Measurements from ENCODE around the gene PPFIBP2.

PPFIBP2 gene

DNA sequence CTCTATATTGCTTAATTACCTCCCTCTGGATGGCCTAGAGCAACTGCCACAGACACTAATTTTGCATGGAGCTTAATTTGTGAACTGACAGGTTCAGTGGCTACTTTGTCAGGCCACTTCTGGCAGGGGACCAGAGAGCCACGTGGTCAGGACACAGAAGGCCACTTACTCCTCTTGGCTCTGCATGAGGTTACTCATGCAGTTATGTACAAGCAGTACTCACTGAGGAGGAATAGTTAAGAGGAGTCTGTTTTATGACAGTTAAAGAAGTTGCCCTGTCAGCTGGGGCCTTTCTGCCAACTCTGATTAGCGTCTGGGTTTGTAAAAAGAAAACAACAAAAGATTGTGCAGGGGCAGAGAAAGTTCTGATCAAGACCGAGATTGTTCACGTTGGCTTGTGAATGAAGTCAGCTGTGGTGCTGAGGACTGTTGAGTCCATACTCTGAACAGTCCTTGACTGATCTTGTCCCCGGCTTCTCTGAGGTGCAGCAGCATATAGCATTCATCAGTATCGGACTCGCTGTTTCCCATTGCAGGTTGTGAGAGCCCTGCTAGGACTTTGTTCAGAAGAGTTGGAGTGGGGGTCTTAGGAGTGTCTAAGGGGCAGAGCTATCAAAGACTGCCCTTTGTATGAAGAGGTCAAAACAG, 41.4 kb downstream of the PPFIBP2 start:
- peak; percentile 53 for DNase-seq

DNA sequence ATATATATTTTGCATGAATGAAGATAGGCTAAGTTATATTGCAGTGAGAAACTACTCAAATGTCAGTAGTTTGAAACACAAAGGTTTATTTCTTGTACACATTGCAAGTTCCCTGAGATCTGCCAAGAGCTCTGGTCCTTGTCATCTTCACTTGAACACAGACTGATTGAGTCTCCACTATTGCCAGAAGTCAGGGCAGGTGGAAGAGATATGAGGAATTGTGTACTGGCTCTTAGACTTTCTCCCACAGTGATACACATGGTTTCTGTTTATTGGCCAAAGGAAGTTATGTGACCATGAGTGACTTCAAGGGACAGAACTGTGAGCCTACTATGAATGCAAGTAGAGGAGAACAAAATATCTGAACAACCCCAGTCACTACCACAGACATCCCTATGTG, 44.2 kb downstream of the PPFIBP2 start:
- DNase-seq, result no peak

GRCh38 chr11:7559398-7560283, 45.8 kb downstream of the PPFIBP2 start:
- no peak for DNase-seq

DNA sequence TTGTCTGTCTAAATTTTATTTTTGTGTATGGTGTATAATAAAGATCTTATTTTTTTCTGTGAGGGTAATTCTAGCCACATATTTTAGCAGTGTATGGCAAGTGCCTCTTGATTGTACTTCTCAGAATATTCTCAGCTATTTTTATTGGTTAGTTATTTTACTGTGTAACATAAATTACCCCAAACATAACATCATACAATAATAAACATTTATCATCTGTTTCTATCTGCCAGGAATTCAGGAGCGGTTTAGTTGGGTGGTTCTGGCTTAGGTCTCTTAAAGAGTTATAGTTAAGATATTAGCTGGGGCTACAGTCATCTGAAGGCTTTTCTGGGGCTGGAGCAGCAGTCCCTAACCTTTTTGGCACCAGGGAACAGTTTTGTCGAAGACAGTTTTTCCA, 47.8 kb downstream of the PPFIBP2 start:
- no peak for DNase-seq

- DNase-seq, result no peak
Measured at GRCh38 chr11:7563281-7563680, 49.5 kb downstream of the PPFIBP2 start.

GRCh38 chr11:7564803-7565202, 51.0 kb downstream of the PPFIBP2 start:
- no peak for DNase-seq

DNA sequence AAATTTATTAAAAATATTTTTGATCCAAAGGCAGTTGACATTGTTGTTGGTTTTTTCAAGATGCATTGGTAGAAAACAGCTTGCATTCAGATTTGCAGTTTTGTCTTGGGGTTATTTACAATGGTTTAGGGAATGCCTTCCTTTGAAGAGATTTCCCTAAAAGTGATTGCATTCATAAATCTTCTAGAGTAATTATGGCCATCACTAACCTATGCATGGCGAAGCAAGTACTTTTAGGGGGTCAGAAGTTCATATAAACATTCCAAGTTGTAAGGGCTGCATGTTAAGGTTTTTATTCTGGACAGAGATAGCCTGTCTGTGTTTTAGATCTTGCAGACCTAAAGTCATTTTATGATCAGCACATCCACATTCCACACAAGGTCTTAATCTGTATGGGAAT, 53.5 kb downstream of the PPFIBP2 start:
- DNase-seq, result no peak

DNA sequence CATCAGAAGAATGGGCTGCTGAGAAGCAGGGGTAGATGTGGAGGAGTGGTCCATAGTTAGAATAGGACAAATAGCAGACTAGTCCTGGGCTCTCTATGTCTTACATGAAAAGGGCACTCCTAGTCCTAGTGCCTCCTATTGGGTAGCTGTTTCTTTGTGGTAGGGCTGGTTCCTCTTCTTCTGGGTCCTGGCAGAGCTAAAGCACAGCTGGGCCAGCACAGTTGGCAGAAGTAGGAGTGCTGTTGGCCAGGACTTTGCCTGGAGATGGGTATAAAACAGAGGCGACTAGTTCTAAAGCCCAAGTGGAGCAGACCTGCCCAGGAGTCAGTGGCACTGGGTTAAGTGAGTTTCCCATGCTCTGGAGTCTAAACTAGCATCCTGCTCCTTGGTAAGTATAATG, 55.2 kb downstream of the PPFIBP2 start:
- DNase-seq, result no peak

DNA sequence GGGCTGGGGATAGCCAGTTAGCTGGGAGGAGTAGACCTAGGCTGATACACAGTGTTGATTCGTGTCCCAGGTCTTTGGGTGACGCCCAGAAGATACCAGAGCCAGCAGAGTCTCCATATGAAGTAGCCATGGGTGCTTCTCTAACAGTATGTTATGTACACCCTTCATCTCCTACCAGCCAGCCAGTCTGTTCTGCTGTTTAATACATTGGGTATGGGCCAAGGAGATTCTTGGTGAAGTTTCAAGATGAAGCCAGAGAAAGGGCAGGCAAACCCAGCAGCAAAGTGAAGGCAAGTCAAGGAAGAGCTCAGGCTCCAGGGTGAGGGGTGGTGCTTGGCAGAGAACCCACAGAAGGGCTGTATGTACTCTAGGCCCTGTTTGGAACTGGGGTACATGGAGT, 56.4 kb downstream of the PPFIBP2 start:
- no peak for DNase-seq

DNA sequence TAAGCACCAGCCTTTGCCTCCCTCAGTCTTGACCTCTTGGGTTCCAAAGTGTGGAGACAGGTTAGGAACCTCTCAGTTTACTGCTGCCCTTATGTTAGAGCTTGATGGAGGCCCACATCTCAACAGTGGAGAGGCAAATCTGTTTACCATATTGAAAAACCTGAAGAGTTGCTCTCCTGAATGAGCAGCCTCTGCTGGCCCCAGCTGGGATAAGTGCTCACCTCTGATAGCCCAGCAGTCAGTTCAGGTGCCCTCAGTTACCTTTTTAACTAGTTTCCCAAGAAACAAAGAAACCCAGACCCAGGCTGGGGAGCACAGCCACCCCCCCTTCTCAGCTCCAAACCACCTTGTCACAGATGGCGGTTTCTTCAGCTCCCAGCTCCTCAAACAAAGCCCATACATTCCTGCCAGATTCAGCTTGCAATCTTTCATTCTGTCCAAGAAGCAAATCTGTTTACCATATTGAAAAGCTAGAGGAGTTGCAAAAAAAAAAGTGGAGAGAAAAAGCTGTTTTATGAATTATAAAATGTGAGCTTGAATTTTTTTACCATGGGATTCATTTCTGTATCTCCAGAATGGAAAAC, 57.2 kb downstream of the PPFIBP2 start:
- no peak for DNase-seq

DNA sequence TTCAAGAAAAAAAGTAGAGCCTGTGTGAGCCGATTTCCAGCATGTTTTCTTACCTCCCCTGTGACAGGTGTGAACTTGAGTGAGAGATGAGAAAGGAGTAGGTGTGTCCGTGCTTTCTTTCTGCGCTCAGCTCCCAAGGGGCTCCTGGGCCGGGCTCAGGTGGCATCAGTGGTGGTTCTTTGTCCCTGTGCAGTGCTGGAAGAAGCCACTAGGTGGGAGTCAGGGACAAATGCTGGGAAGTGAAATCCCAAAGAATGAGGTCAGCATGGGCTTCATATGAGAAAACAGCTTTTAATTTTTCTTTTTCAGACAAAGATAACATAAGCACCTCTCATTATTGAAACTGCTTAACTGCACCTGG, 57.8 kb downstream of the PPFIBP2 start:
- DNase-seq, result peak; percentile 87

DNA sequence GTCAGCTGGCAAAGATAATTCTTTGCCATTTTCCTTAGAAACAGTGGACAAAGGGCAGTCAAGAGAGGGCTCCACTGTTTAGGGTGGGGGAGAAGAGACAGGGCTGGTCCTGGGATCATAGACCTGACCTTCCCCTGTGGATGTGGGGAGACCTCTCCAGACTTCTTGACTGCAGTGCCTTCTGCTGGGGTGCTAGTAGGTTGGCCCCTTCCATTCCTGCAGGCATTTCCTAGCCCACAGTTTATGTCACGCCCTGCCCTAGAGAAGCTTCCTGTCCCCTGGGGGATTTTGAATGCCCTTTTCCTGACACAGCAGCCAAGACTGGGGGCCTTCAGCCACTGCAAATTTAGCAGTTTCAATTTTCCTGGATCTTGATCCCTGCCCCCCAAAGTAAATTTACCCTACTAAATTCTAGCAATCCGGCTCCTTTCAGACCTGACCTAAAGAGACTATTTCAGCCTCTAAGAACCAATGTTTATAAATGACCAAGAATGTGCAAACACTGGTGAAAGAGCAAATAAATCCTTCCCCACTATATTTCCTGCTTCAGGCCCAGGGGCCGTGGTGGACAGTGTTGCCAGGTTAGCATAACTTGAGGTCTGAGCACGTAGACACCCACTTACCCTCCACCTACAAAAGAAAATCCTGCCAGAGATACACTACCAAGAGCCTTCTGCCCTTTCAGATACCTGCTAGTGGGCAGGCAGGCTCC, 58.4 kb downstream of the PPFIBP2 start:
- no peak for DNase-seq

DNA sequence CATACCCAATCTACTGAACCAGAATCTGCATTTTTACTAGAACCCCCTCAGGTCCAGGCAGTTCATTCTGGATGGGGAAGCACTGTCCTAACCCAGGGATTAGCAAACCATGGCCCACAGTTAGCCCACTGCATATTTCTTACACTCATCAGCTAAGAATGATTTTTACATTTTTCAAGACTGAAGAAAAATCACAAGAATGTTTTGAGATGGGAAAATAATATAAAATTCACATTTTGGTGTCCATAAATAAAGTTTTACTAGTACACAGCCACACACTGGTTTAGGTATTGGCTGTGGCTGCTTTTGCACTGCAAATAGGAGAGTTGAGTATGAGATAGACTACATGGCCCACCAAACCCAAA, 59.4 kb downstream of the PPFIBP2 start:
- DNase-seq, result no peak

DNA sequence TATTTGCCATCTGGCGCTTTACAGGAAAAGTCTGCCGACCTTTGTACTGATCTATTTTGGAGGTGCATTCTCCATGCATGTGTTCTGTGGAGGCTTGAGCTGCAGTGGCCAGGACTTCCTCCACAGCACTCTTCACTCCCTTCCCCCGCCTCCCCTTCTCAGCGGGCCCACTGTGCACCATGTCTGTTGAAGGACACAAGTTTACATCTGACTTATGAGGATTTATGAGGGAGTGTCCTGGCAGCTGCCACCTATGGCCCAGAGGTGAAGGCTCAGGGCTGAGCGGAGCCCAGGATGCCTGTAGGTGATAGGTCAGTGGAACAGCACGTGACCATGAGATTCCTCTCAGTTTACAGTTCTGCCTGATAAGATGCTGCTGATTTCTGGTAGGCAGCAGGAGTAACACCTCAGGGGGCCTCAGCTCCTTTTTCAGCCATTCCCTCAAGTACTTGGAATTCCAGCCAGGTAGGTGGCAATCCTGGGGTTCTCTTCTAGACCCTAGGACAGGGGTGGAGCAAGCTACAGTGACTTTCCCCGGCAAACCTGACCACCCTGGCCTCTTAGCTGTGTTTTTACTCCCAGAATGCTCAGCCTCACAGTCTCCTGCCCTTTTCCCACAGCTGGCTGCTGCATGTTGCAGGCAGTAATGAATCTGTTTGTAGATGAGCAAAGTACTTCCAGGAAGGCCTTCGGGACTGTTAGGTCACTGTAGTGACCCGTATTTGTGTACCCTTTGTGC, 59.9 kb downstream of the PPFIBP2 start:
- peak; percentile 69 for DNase-seq

- DNase-seq, result no peak
Measured at GRCh38 chr11:7574491-7575130, 60.8 kb downstream of the PPFIBP2 start.

GRCh38 chr11:7575841-7576725, 62.3 kb downstream of the PPFIBP2 start:
- peak; percentile 86 for DNase-seq

- DNase-seq, result peak; percentile 79
Measured at GRCh38 chr11:7576726-7577290, 63.0 kb downstream of the PPFIBP2 start.

DNA sequence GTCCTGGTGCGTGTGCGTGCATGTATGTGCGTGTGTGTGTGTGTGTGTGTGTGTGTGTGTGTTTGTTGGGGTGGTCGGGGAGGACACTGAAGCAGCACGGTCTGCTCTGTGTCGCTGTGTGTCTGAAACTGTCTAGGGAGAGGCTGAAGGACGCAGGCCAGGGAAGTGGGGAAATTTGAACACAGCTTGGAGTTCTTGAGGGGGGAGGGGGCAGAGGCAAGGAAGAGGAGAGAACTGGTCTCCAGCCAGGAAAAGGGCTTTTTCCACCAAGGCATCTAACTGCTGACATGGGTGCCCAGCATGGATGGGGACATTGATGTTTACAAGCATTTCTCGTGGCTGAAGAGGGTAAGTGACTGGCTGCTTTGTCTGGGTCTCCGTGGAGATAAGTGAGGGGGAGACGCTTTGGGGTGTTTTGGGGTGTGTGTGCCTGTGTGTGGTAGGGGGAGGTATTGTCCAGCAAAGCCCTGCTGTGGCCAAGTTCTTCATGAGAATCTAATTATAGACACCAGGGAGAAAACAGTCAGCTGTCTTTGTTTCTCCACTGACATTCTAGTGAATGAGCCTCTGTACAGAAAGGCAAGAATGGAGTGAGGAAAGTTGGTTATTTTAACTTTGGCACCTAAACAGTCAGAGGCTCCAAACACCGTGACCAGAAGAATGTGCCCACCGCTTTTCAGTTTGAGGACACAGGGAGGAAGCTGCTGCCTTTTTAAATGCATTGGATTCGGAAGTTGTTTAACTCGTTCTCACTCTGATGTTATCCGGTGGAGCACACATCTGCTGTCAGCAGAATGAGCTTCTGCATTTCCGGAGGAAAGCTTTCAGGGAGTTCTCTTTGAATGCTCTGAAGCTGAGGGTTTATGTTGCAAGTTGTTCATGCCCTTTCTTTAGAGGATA, 63.7 kb downstream of the PPFIBP2 start:
- peak; percentile 83 for DNase-seq

GRCh38 chr11:7578276-7578955, 64.6 kb downstream of the PPFIBP2 start:
- no peak for DNase-seq

Measured in islet precursor cell (in vitro differentiated cells).